Spleen (tissue), 11 donors: ENCODE results near the gene CACNA1D. TPM values are rescaled to one million over a fixed set of nuclear protein-coding genes. Genes with fewer than 3 reads are reported as not detected.

ENCODE experiments used
- DNase-seq: peaks from one replicate; pipeline ENCODE4 v3.0.0-alpha.2; 2020
- H3K27ac ChIP-seq, 8 donors: fragments of 200-600 bp; sonication (generic) in 7 of 8; 1 replicate in 4 of 8; 2 replicates in 4 of 8; pipeline versions ENCODE4 v1.5.0 to v1.8.0; 2016 to 2021; ENCODE audit warnings: inconsistent platforms in 4 of 8, mild to moderate bottlenecking in 4 of 8, moderate library complexity in 1 of 8
- H3K27me3 ChIP-seq, 7 donors: fragments of 200-600 bp; sonication (generic) in 6 of 7; replicated peaks in 1 of 7; 1 replicate in 4 of 7; 2 replicates in 3 of 7; pipeline versions ENCODE4 v1.5.0 to v1.8.0; 2016 to 2021; ENCODE audit warnings: inconsistent platforms in 3 of 7, mild to moderate bottlenecking in 1 of 7
- H3K36me3 ChIP-seq, 6 donors: fragments of 200-600 bp; sonication (generic) in 5 of 6; 1 replicate in 4 of 6; 2 replicates in 2 of 6; pipeline versions ENCODE4 v1.5.0 to v1.8.0; 2016 to 2021; ENCODE audit warnings: inconsistent platforms in 2 of 6
- H3K4me1 ChIP-seq, 6 donors: fragments of 200-600 bp; sonication (generic) in 5 of 6; 1 replicate in 3 of 6; 2 replicates in 3 of 6; pipeline versions ENCODE4 v1.5.0 to v1.8.0; 2016 to 2021; ENCODE audit warnings: inconsistent platforms in 3 of 6
- H3K4me3 ChIP-seq, 8 donors: fragments of 200-600 bp; sonication (generic) in 7 of 8; 1 replicate in 4 of 8; 2 replicates in 4 of 8; pipeline versions ENCODE4 v1.5.0 to v1.8.0; 2016 to 2021; ENCODE audit warnings: inconsistent platforms in 4 of 8, mild to moderate bottlenecking in 4 of 8, moderate library complexity in 2 of 8
- H3K9me3 ChIP-seq, 8 donors: fragments of 200-600 bp; sonication (generic) in 7 of 8; 1 replicate in 4 of 8; 2 replicates in 4 of 8; pipeline versions ENCODE4 v1.5.0 to v1.8.0; 2016 to 2021; ENCODE audit warnings: inconsistent platforms in 4 of 8
- CTCF ChIP-seq, 11 experiments: fragments of 200-600 bp in 7 of 11; fragments of 450-650 bp in 4 of 11; sonication (generic) in 4 of 11; IDR thresholded peaks in 8 of 11; conservative IDR thresholded peaks in 3 of 11; 1 replicate in 7 of 11; 2 replicates in 4 of 11; pipeline versions ENCODE4 v1.4.0 to v1.8.0; 2016 to 2021; ENCODE audit warnings: antibody characterized with exemption in 11 of 11, inconsistent platforms in 4 of 11, mild to moderate bottlenecking in 1 of 11
- POLR2A ChIP-seq, 3 donors: fragments of 450-650 bp; IDR thresholded peaks; one replicate each; pipeline ENCODE4 v1.5.1; 2017; ENCODE audit warnings: antibody characterized with exemption in 3 of 3, mild to moderate bottlenecking in 1 of 3
- POLR2AphosphoS5 ChIP-seq, 3 donors: sonication (generic); formaldehyde crosslinking; IDR thresholded peaks; one replicate each; pipeline ENCODE4 v1.5.1; 2017; ENCODE audit warnings: antibody characterized with exemption in 3 of 3
- whole genome bisulfite sequencing, 5 donors: extraction: QIAGEN DNeasy Blood & Tissue Kit in 3 of 5; methylation state at CpG; one replicate each; pipeline versions ENCODE4 v1.1.5 to v1.1.7; 2013 to 2018; 5-methylcytosine and 5-hydroxymethylcytosine counted together
- intact Hi-C: fragments of 100-400 bp; cut with DNase I; formaldehyde crosslinking; loops from one replicate; pipeline ENCODE4 v1.15.0; 2023; ENCODE audit warnings: low total_unique reads
- polyA plus RNA-seq, 3 donors: library from polyadenylated mRNA; stranded (reverse); fragments of 200-250 nt; gene quantifications; one replicate each; pipeline ENCODE4 v1.2.1, GENCODE V29; 2013
- total RNA-seq, 7 donors: library from RNA; depleted of rRNA in 3 of 7; stranded (reverse); fragments of >200 nt in 3 of 7; fragmentation: NEBNext Ultra II Directional in 4 of 7; extraction: Animal tissue kit (Norgen Biotek cat#: 25700) in 4 of 7; gene quantifications; one replicate each; pipeline versions ENCODE4 v1.1.0 to v1.2.1, GENCODE V29; 2016 to 2021
- donor health status: healthy with polysubstance abuse.
- donor health status: DM: no; HTN: no; CAD: no; lungs with moderate emphysema.
- donor health status: DM: no; HTN: no; CAD: no.
- donor health status: Bipolar disorder and iron deficiency.
- donor health status: healthy.
- donor health status: DM: no; HTN: no; CAD: no.
- donor health status: DM: yes; HTN: yes; CAD: no.

The CACNA1D gene
- total and polyA plus RNA-seq, 10 donors: 0.55 to 89.3 (median 19.1) TPM

DNA sequence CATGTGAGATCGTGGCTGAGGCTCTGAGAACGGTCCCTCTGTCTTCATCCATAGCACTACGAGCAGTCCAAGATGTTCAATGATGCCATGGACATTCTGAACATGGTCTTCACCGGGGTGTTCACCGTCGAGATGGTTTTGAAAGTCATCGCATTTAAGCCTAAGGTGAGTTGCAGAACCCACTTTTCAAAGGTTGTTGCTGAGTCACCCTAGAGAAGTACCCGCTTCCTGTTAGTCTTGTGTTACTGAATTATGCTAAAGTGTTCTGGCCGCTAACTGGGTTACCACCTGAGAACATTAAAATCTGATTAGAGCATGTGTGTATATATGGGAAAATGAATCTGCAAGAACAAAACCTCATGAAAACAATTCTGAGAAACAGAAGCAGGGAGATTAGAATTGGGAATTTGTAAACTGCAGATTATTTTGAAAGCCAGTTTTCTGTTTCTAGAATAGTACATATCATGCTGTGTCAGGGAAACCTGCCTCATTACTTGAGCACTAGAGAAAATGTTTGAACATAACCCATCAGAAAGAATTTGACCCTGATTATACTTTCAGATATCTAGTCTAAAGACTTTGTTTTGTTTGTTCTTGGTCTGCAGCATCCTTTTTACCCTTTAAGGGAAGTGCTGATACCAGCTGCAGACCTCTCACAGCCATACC is 259.2 kb downstream of the CACNA1D start:
- intact Hi-C loops: no loop called here
- Histone ChIP-seq H3K36me3 (peaks cover 0 to 25% (median 0%) of the 10 kb centered on the region in 6 donors), H3K4me1 (peaks cover 0 to 40% (median 23%) of the 10 kb centered on the region in 6 donors), H3K4me3 (no peak overlapping the region), H3K27ac (peak overlapping the region in 5 of 8 donors; percentile 9 to 69 (median 58)), H3K9me3 (no peaks in the 10 kb centered on the region), H3K27me3 (no peaks in the 10 kb centered on the region)
- TF ChIP-seq POLR2A (IDR thresholded peaks at IDR 0.05) (no peak), POLR2AphosphoS5 (IDR thresholded peaks at IDR 0.05) (no peak), CTCF (IDR thresholded peaks at IDR 0.05 in 8 of 11, conservative IDR thresholded peaks at IDR 0.05 in 3 of 11) (no peak)
- DNase-seq: no peak
- 31 to 62% (median 34%) methylated on average over 8 to 9 of the region's 9 CpGs for WGBS, 5 donors

GRCh38 chr3:53754325-53754724 is 259.9 kb downstream of the CACNA1D start:
- peaks cover 0 to 20% (median 0%) of the 10 kb centered on the region in 6 donors for H3K36me3 ChIP-seq
- TF ChIP-seq POLR2AphosphoS5 (IDR thresholded peaks at IDR 0.05): no peak
- peak in 2 of 11 experiments; percentile 13 to 16 for TF ChIP-seq CTCF (IDR thresholded peaks at IDR 0.05 in 8 of 11, conservative IDR thresholded peaks at IDR 0.05 in 3 of 11)
- H3K27ac ChIP-seq: peak overlapping the region in 5 of 8 donors; percentile 9 to 69 (median 58)
- H3K4me1 ChIP-seq: peaks cover 0 to 33% (median 18%) of the 10 kb centered on the region in 6 donors
- no peaks in the 10 kb centered on the region for H3K27me3 ChIP-seq
- no peak for DNase-seq
- intact Hi-C loops: no loop called here
- no peak overlapping the region for H3K4me3 ChIP-seq
- H3K9me3 ChIP-seq: no peaks in the 10 kb centered on the region
- WGBS, 5 donors: 68 to 82% (median 73%) methylated on average over 9 of the region's 9 CpGs

DNA sequence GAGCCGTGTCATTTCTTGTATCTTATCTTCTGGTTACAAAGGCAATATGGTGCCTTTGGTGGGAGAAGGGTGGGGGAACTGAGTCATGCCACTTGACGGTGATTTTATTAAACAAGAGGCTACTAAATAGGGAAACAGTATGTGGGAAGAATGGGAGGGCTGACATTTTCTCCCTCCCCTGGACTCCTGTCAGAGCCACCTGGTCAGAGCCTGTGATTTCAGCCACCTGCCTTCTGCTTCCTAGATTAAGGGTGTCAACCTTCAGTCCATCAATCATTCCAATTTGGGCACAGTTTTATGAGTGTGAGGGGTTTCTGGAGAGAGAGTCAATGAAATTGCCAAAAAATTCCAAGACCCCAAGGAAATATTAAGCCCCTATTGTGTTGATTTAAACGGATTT is 264.4 kb downstream of the CACNA1D start:
- intact Hi-C loops: no loop called here
- H3K9me3 ChIP-seq: no peaks in the 10 kb centered on the region
- H3K27ac ChIP-seq: no peak overlapping the region
- no peak for DNase-seq
- peaks cover 0 to 10% (median 0%) of the 10 kb centered on the region in 6 donors for H3K36me3 ChIP-seq
- WGBS, 5 donors: 73 to 83% (median 82%) methylated on average over 3 of the region's 3 CpGs
- no peaks in the 10 kb centered on the region for H3K27me3 ChIP-seq
- no peak overlapping the region for H3K4me3 ChIP-seq
- TF ChIP-seq POLR2AphosphoS5 (IDR thresholded peaks at IDR 0.05) (no peak), CTCF (IDR thresholded peaks at IDR 0.05 in 8 of 11, conservative IDR thresholded peaks at IDR 0.05 in 3 of 11) (no peak), POLR2A (IDR thresholded peaks at IDR 0.05) (no peak)
- peaks cover 0 to 9% (median 1%) of the 10 kb centered on the region in 6 donors for H3K4me1 ChIP-seq

DNA sequence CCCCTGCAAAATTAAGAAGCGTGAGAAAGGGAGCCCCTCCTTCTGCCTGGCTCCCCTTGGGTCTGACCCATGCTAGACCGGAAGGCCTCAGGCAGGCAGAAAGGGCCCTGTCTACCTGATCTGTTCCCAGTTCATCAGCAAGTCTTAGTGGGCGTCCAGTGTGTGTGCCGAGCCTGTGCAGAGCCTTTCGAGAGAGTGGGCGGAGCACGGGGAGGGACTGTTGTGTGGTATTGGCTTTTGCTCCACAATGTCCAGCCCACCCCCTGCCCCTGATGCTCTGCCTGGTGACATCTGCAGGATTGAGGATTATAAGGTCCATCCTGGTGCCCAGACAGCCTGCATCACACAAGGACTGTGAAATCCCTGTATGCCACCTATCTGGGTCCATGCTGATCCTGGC is 268.9 kb downstream of the CACNA1D start:
- Histone ChIP-seq H3K36me3 (peaks cover 0 to 10% (median 0%) of the 10 kb centered on the region in 6 donors), H3K4me3 (no peak overlapping the region), H3K27ac (no peak overlapping the region), H3K27me3 (peaks cover 0 to 10% (median 0%) of the 10 kb centered on the region in 7 donors), H3K9me3 (no peaks in the 10 kb centered on the region), H3K4me1 (no peaks in the 10 kb centered on the region)
- TF ChIP-seq POLR2AphosphoS5 (IDR thresholded peaks at IDR 0.05) (no peak), CTCF (IDR thresholded peaks at IDR 0.05 in 8 of 11, conservative IDR thresholded peaks at IDR 0.05 in 3 of 11) (no peak), POLR2A (IDR thresholded peaks at IDR 0.05) (no peak)
- 88 to 98% (median 94%) methylated on average over 2 to 7 of the region's 7 CpGs for WGBS, 5 donors
- DNase-seq: no peak
- intact Hi-C loops: no loop called here
